Transverse colon (tissue), 4 donors: ENCODE results near the gene AKAP1.

Experiments
- POLR2A ChIP-seq: fragments of 450-650 bp; IDR thresholded peaks from one replicate; pipeline ENCODE4 v1.6.1; 2016; ENCODE audit warnings: antibody characterized with exemption, mild to moderate bottlenecking, moderate library complexity
- POLR2AphosphoS5 ChIP-seq, 3 donors: sonication (generic); formaldehyde crosslinking; IDR thresholded peaks; one replicate each; pipeline ENCODE4 v1.6.1; 2016; ENCODE audit warnings: antibody characterized with exemption in 3 of 3
- TF ChIP-seq, protein P1 (sequence below), 5 experiments: fragments of 200-600 bp in 3 of 5; fragments of 450-650 bp in 2 of 5; sonication (generic) in 3 of 5; IDR thresholded peaks; 1 replicate in 2 of 5; 2 replicates in 3 of 5; pipeline ENCODE4 v1.5.1; 2016 to 2017; ENCODE audit warnings: antibody characterized with exemption in 5 of 5, inconsistent platforms in 3 of 5, mild to moderate bottlenecking in 2 of 5, moderate library complexity in 1 of 5

DNA sequence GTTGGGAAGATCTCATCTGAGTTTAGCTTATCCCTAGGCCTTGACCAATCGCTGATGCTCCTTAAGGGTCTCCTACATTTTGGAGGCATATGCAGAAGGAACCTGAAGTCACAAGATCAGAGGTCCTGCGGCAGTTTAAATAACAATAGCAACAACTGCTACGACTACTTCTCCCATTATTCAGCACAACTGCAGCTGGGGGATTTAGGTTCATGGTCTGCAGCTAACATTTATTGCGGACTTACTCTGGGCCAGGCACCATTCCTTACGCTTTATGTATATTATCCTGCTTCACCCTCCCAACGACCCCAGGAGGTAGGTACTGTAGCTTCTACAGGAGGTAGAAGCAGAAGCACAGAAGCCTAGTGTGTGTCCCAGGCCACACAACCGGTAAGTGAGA is 59.5 kb downstream of the AKAP1 start:
- TF ChIP-seq, protein P1, sequence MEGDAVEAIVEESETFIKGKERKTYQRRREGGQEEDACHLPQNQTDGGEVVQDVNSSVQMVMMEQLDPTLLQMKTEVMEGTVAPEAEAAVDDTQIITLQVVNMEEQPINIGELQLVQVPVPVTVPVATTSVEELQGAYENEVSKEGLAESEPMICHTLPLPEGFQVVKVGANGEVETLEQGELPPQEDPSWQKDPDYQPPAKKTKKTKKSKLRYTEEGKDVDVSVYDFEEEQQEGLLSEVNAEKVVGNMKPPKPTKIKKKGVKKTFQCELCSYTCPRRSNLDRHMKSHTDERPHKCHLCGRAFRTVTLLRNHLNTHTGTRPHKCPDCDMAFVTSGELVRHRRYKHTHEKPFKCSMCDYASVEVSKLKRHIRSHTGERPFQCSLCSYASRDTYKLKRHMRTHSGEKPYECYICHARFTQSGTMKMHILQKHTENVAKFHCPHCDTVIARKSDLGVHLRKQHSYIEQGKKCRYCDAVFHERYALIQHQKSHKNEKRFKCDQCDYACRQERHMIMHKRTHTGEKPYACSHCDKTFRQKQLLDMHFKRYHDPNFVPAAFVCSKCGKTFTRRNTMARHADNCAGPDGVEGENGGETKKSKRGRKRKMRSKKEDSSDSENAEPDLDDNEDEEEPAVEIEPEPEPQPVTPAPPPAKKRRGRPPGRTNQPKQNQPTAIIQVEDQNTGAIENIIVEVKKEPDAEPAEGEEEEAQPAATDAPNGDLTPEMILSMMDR (IDR thresholded peaks at IDR 0.05): no peak
- no peak for TF ChIP-seq POLR2AphosphoS5 (IDR thresholded peaks at IDR 0.05)
- TF ChIP-seq POLR2A: no peak
